ENCODE measurements around the gene UBC.
"Not testable (repeated sequence)": the region's sequence is repeated elsewhere in the genome, so short reads cannot be mapped to it uniquely, and the experiment has no call there.

Gene UBC

DNA sequence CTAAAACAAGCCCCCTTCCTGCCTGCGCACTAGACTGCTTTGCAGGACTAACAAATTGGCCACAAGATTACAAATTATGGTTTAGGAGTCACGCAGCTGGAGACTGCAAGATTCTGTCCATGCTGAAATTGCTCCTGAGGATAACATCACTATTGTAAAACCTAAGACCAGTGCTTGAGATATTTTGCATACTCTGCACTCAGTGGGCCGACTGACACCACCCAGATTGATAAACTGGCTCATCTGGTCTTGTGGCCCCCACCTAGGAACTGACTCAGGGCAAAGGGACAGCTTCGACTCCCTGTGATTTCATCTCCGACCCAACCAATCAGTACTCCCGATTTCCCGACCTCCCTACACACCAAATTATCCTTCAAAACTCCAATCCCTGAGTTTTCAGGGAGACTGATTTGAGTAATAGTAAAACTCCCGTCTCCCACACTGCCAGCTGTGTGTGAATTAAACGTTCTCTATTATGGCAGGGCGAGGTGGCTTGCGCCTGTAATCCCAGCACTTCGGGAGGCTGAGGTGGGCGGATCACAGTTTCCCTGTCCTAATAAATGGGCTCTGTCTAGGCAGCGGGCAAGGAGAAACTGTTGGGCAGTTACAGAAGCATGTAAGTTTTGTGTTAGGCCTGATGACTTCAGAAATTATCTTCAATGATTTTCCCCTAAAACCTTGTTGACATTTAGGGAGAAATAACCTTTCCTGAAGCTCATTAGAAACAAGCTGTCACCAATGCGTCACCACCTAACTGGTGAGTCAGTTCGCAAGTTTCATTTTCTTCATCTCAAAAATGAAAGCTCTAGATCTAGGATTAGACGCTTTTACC is 5.3 kb upstream of the UBC start:
- TF ChIP-seq POLR2AphosphoS5 (IDR thresholded peaks at IDR 0.05; ENCODE audit: low read depth, low read length) (no peak; the same call in 1 of the 2 replicates), POLR2A (IDR thresholded peaks at IDR 0.05; ENCODE audit: low read depth, low read length) (peak; percentile 52; the same call in 1 of the 2 replicates), TAF1 (IDR thresholded peaks at IDR 0.05; ENCODE audit: borderline replicate concordance, low read depth, low read length) (no peak)
- DNase-seq (ENCODE audit: insufficient read length), result no peak
- FAIRE-seq, result peak; percentile 14

DNA sequence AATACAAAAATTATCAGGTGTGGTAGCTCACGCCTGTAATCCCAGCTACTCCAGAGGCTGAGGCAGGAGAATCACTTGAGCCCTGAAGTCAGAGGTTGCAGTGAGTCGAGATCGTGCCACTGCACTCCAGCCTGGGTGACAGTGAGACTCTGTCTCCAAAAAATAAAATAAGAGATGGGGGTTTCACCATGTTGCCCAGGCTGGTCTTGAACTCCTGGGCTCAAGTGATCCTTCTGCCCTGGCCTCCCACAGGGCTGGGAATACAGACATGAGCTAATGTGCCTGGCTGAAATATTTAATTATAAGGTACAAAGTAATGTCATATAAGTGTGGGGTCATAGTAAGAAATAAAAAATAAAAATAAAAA is 4.2 kb upstream of the UBC start:
- DNase-seq (ENCODE audit: insufficient read length); FAIRE-seq: not testable (repeated sequence)

DNA sequence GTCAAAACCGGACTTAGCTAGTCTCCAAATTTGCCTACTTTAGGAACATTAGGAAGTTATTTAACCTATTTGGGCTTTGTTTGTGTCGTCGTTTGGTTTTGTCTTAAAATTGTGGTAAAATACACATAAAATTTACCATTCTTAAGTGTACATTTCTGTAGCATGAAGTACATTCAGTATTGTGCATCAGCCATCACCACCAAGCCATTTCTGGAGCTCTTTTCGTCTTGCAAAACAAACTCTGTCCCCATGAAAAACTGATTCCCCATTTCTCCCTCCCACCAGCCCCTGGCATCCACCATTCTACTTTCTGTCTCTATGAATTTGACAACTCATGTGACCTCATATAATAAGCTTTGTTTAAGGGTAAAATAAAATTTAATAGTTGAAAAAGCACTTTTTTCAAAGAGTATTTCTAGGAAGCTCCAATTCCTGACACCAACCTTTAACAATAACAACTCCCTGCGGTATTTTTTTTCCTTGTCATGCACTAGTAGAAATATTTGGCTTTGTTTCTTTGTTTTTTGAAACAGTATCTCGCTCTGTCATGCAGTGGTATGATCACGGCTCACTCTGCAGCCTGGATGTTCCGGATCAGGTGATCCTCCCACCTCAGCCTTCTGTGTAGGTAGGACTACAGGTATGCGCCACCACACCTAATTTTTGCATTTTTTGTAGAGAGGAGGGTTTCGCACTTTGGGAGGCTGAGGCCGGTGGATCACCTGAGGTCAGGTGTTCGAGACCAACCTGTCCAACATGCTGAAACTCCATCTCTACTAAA is 3.6 kb upstream of the UBC start:
- FAIRE-seq (no peak), DNase-seq (ENCODE audit: insufficient read length) (no peak)

DNA sequence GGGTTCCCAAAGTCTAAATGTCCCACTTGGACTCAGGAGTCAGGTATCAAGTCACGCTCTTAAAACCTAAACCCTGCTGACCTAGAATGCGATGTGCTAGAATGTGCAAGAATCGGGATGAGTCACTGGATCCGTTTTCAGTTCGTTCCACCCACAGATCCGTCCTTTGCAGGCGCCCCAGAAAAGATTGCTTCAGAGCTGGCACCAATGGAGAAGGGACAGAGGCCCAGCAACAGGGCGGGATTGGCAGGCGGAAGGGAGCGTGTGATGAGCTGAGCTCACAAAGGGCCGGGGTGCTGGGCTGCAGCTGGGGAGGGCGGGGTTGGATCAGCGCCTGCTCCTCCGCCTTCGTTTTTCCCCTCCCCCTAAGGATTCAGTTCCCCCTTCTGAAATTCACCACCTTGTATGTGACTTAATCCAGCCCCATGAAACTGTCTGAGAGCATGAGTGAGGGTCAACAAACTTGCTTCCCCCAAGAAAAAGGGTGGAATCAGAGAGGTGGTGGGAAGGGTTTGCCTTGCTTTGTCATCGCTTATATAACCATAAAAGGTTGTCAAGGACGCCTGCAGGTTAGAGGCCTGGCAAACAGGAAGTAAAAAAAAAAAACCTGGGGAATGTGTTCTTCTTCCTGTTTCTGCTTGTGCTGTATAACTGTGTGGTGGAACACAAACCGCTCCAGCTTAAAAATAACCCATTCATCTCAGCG is 2.8 kb upstream of the UBC start:
- DNase-seq (ENCODE audit: insufficient read length) (peak; percentile 50), FAIRE-seq (peak; percentile 33)
- peak; percentile 73 for TF ChIP-seq POLR2A (IDR thresholded peaks at IDR 0.05; ENCODE audit: low read depth, low read length)
- peak; percentile 90 for TF ChIP-seq POLR2AphosphoS5 (IDR thresholded peaks at IDR 0.05; ENCODE audit: low read depth, low read length)
- TF ChIP-seq TAF1 (IDR thresholded peaks at IDR 0.05; ENCODE audit: borderline replicate concordance, low read depth, low read length), result peak; percentile 79

More for the DNA sequence above, 3.6 kb upstream of the UBC start:
- TF ChIP-seq POLR2AphosphoS5 (IDR thresholded peaks at IDR 0.05; ENCODE audit: low read depth, low read length), result 0 out of 2 replicates have a peak, but pooled peaks have one; percentile 13
- TF ChIP-seq POLR2A (IDR thresholded peaks at IDR 0.05; ENCODE audit: low read depth, low read length), result no peak

DNA sequence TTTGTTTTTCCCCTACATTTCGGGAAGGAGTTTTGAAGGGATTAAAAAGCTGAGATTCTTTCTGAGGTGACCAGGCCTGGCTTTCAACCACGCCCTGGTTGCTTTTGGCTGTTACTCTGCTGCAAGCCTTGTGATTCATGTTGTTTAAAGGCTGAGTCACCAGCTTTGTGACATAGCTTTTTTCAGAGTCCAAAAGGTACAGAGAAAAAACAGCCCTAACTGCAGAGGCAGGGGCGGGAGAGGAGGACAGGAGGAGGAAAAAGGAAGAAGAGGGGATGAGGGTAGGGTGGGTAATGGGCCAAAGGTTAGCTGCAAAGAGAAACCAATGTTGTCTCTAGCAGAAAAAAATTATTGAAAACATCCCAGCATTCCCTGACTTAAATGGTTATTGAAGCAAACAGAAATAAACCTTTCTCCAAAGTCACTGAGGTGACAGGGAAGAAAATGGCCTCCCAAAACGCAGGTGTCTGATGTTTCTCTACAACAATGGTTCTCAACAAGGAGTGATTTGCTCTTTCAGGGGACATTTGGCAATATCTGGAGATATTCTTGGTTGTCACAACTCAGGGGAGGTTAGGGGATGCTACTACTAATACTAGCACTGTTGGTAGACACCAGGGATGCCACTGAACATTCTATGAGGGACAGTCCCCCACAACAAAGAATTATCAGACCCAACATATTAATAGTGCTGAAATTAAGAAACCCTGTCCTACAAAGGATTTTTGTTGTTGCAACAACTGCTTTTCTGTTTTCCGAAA is 2.1 kb upstream of the UBC start:
- TF ChIP-seq TAF1 (IDR thresholded peaks at IDR 0.05; ENCODE audit: borderline replicate concordance, low read depth, low read length) (0 out of 2 replicates have a peak, but pooled peaks have one; percentile 20), POLR2A (IDR thresholded peaks at IDR 0.05; ENCODE audit: low read depth, low read length) (no peak), POLR2AphosphoS5 (IDR thresholded peaks at IDR 0.05; ENCODE audit: low read depth, low read length) (no peak)
- DNase-seq (ENCODE audit: insufficient read length) (no peak), FAIRE-seq (no peak)

DNA sequence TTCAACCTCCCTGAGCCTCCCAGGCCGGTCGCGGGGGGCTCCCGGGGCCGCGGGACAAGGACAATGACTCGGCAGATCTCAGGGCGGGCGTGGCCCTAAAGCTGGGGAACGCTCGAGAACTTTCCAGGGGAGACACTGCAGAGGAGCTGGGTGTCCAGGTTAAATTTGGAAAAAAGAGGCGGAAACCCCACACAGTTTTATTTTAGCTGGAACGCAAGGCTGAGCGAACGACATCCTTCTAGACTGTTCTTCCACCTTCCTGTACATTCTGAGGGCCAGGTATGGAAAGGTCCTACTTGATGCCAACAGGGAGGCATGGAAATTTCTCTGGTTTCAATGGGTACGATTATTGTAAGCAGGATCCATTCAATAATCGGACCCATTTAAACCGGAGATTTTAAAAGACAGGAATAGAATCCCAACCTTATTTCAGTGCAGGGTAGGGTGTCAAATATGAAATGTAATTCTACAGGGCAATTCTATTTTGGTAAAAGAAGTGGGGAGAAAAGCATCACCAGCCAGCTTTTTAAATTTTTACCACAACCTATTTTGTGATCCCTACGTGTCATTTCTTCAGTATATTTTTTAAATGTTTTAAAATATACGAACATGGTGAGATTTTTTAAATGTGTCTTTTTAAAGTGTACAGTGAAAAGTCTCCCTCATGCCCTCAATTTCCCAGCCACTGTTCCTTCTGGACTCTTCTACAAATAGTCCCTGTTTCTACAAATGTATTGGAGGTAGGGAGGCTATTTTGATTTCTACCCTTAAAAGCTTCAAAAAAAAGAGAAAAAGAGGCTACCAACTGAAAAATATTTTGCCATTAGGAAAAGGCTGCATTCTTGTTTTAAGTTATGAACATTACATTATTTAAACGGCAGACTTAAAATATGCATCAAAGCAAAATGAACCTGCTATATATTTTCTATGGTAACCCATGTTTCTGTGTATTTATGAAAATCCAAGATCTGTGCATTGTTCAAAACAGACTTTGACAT is 1.1 kb upstream of the UBC start:
- FAIRE-seq (no peak), DNase-seq (ENCODE audit: insufficient read length) (no peak)
- TF ChIP-seq TAF1 (IDR thresholded peaks at IDR 0.05; ENCODE audit: borderline replicate concordance, low read depth, low read length), result no peak
- TF ChIP-seq POLR2AphosphoS5 (IDR thresholded peaks at IDR 0.05; ENCODE audit: low read depth, low read length), result no peak
- TF ChIP-seq POLR2A (IDR thresholded peaks at IDR 0.05; ENCODE audit: low read depth, low read length), result no peak

DNA sequence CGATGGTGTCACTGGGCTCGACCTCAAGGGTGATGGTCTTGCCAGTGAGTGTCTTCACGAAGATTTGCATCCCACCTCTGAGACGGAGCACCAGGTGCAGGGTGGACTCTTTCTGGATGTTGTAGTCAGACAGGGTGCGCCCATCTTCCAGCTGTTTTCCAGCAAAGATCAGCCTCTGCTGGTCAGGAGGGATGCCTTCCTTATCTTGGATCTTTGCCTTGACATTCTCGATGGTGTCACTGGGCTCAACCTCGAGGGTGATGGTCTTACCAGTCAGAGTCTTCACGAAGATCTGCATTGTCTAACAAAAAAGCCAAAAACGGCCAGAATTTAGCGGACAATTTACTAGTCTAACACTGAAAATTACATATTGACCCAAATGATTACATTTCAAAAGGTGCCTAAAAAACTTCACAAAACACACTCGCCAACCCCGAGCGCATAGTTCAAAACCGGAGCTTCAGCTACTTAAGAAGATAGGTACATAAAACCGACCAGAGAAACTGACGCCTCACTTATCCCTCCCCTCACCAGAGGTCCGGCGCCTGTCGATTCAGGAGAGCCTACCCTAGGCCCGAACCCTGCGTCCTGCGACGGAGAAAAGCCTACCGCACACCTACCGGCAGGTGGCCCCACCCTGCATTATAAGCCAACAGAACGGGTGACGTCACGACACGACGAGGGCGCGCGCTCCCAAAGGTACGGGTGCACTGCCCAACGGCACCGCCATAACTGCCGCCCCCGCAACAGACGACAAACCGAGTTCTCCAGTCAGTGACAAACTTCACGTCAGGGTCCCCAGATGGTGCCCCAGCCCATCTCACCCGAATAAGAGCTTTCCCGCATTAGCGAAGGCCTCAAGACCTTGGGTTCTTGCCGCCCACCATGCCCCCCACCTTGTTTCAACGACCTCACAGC is 717 bp downstream of the UBC start:
- DNase-seq (ENCODE audit: insufficient read length) (peak; percentile 42), FAIRE-seq (no peak)

DNA sequence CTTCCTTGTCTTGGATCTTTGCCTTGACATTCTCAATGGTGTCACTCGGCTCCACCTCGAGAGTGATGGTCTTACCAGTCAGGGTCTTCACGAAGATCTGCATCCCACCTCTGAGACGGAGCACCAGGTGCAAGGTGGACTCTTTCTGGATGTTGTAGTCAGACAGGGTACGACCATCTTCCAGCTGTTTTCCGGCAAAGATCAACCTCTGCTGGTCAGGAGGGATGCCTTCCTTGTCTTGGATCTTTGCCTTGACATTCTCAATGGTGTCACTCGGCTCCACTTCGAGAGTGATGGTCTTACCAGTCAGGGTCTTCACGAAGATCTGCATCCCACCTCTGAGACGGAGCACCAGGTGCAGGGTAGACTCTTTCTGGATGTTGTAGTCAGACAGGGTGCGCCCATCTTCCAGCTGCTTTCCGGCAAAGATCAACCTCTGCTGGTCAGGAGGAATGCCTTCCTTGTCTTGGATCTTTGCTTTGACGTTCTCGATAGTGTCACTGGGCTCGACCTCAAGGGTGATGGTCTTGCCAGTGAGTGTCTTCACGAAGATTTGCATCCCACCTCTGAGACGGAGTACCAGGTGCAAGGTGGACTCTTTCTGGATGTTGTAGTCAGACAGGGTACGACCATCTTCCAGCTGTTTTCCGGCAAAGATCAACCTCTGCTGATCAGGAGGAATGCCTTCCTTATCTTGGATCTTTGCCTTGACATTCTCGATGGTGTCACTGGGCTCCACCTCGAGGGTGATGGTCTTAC is 1.7 kb downstream of the UBC start:
- not testable (repeated sequence) for DNase-seq (ENCODE audit: insufficient read length); FAIRE-seq

More for the DNA sequence above, 717 bp downstream of the UBC start:
- TF ChIP-seq TAF1 (IDR thresholded peaks at IDR 0.05; ENCODE audit: borderline replicate concordance, low read depth, low read length) (no peak), POLR2A (IDR thresholded peaks at IDR 0.05; ENCODE audit: low read depth, low read length) (no peak), POLR2AphosphoS5 (IDR thresholded peaks at IDR 0.05; ENCODE audit: low read depth, low read length) (no peak)

DNA sequence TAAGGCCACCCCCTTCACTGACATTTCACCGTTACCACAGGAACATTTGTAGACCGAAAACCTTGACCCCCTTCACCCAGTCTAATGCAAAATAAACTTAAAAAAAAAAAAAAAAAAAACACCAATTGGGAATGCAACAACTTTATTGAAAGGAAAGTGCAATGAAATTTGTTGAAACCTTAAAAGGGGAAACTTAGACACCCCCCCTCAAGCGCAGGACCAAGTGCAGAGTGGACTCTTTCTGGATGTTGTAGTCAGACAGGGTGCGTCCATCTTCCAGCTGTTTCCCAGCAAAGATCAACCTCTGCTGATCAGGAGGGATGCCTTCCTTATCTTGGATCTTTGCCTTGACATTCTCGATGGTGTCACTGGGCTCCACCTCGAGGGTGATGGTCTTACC is 2.9 kb downstream of the UBC start:
- FAIRE-seq; DNase-seq (ENCODE audit: insufficient read length): not testable (repeated sequence)
